Fibroblast of skin of left quadriceps (primary cell): ENCODE data around the gene SRBD1.
"Not testable (repeated sequence)": the region's sequence is repeated elsewhere in the genome, so short reads cannot be mapped to it uniquely, and the experiment has no call there.

ENCODE experiments used
- DNase-seq, 2 experiments: peaks; one replicate each; pipeline ENCODE4 v3.0.0-alpha.2; 2013; ENCODE audit warnings: low read depth in 2 of 2

The SRBD1 gene

GRCh38 chr2:45468279-45468678 lies 142.8 kb downstream of the SRBD1 start:
- no peak for DNase-seq

- DNase-seq, result no peak
Observed at GRCh38 chr2:45466053-45466452, 145.0 kb downstream of the SRBD1 start.

- no peak for DNase-seq
Observed at GRCh38 chr2:45460825-45461224, 150.2 kb downstream of the SRBD1 start.

- DNase-seq, result no peak
Observed at GRCh38 chr2:45459860-45460259, 151.2 kb downstream of the SRBD1 start.

- peak in 1 of 2 experiments; percentile 41 for DNase-seq
Observed at GRCh38 chr2:45458909-45459563, 152.0 kb downstream of the SRBD1 start.

- DNase-seq, result no peak
Observed at GRCh38 chr2:45457211-45457945, 153.7 kb downstream of the SRBD1 start.

- peak; percentile 93 to 94 for DNase-seq
Observed at GRCh38 chr2:45452866-45453265, 158.2 kb downstream of the SRBD1 start.

- no peak for DNase-seq
Observed at GRCh38 chr2:45450634-45451033, 160.4 kb downstream of the SRBD1 start.

- DNase-seq, result no peak
Observed at GRCh38 chr2:45448217-45448616, 162.8 kb downstream of the SRBD1 start.

GRCh38 chr2:45446016-45446415 lies 165.1 kb downstream of the SRBD1 start:
- DNase-seq, result no peak

- peak; percentile 79 to 81 for DNase-seq
Observed at GRCh38 chr2:45445037-45445436, 166.0 kb downstream of the SRBD1 start.

GRCh38 chr2:45443012-45443411 lies 168.1 kb downstream of the SRBD1 start:
- no peak for DNase-seq

- no peak for DNase-seq
Observed at GRCh38 chr2:45442026-45442425, 169.0 kb downstream of the SRBD1 start.

- no peak for DNase-seq
Observed at GRCh38 chr2:45441571-45441970, 169.5 kb downstream of the SRBD1 start.

- DNase-seq, result peak in 1 of 2 experiments; percentile 34
Observed at GRCh38 chr2:45439788-45440773, 171.0 kb downstream of the SRBD1 start.

- DNase-seq, result no peak
Observed at GRCh38 chr2:45438872-45439665, 172.0 kb downstream of the SRBD1 start.

- DNase-seq, result no peak
Observed at GRCh38 chr2:45436456-45436855, 174.6 kb downstream of the SRBD1 start.

GRCh38 chr2:45435316-45435715 lies 175.8 kb downstream of the SRBD1 start:
- peak; percentile 66 to 72 for DNase-seq

GRCh38 chr2:45433363-45433762 lies 177.7 kb downstream of the SRBD1 start:
- no peak for DNase-seq

GRCh38 chr2:45432406-45432805 lies 178.7 kb downstream of the SRBD1 start:
- no peak for DNase-seq

- not testable (repeated sequence) for DNase-seq
Observed at GRCh38 chr2:45426025-45426424, 185.0 kb downstream of the SRBD1 start.
